Measurements from ENCODE around the gene CD180.

CD180 gene

GRCh38 chr5:67201897-67202549 lies 5.4 kb upstream of the CD180 start:
- H3K27me3 ChIP-seq (ENCODE audit: control insufficient read depth in 1 of 2, insufficient read depth in 2 of 2, low read length in 2 of 2) = no peaks in the 10 kb centered on the region
- no peaks in the 10 kb centered on the region for H3K9me3 ChIP-seq (ENCODE audit: control insufficient read depth in 1 of 2, low read length in 2 of 2)
- H3K36me3 ChIP-seq (ENCODE audit: control insufficient read depth in 1 of 2, insufficient read depth in 2 of 2, low read length in 2 of 2) = no peaks in the 10 kb centered on the region
- no peak overlapping the region for H3K4me3 ChIP-seq (ENCODE audit: low read depth in 1 of 2, low read length in 2 of 2)
- peaks cover 13 to 19% of the 10 kb centered on the region in 2 donors for H3K4me1 ChIP-seq (ENCODE audit: control insufficient read depth in 1 of 2, insufficient read depth in 2 of 2, low read length in 2 of 2)
- no peak overlapping the region for H3K9ac ChIP-seq (ENCODE audit: low read depth in 1 of 2, low read length in 2 of 2)
- no peak overlapping the region for H3K27ac ChIP-seq (ENCODE audit: low read depth, low read length)

GRCh38 chr5:67200809-67201562 lies 4.4 kb upstream of the CD180 start:
- no peak overlapping the region for H3K4me3 ChIP-seq (ENCODE audit: low read depth in 1 of 2, low read length in 2 of 2)
- H3K27ac ChIP-seq (ENCODE audit: low read depth, low read length) = no peak overlapping the region
- H3K4me1 ChIP-seq (ENCODE audit: control insufficient read depth in 1 of 2, insufficient read depth in 2 of 2, low read length in 2 of 2) = peaks cover 14 to 18% of the 10 kb centered on the region in 2 donors
- no peaks in the 10 kb centered on the region for H3K9me3 ChIP-seq (ENCODE audit: control insufficient read depth in 1 of 2, low read length in 2 of 2)
- H3K9ac ChIP-seq (ENCODE audit: low read depth in 1 of 2, low read length in 2 of 2) = no peak overlapping the region
- H3K27me3 ChIP-seq (ENCODE audit: control insufficient read depth in 1 of 2, insufficient read depth in 2 of 2, low read length in 2 of 2) = no peaks in the 10 kb centered on the region
- no peaks in the 10 kb centered on the region for H3K36me3 ChIP-seq (ENCODE audit: control insufficient read depth in 1 of 2, insufficient read depth in 2 of 2, low read length in 2 of 2)

- H3K4me1 ChIP-seq (ENCODE audit: control insufficient read depth in 1 of 2, insufficient read depth in 2 of 2, low read length in 2 of 2) = peaks cover 10 to 13% of the 10 kb centered on the region in 2 donors
- H3K36me3 ChIP-seq (ENCODE audit: control insufficient read depth in 1 of 2, insufficient read depth in 2 of 2, low read length in 2 of 2) = no peaks in the 10 kb centered on the region
- H3K4me3 ChIP-seq (ENCODE audit: low read depth in 1 of 2, low read length in 2 of 2) = no peak overlapping the region
- no peaks in the 10 kb centered on the region for H3K9me3 ChIP-seq (ENCODE audit: control insufficient read depth in 1 of 2, low read length in 2 of 2)
- no peaks in the 10 kb centered on the region for H3K27me3 ChIP-seq (ENCODE audit: control insufficient read depth in 1 of 2, insufficient read depth in 2 of 2, low read length in 2 of 2)
- H3K9ac ChIP-seq (ENCODE audit: low read depth in 1 of 2, low read length in 2 of 2) = no peak overlapping the region
- H3K27ac ChIP-seq (ENCODE audit: low read depth, low read length) = no peak overlapping the region
Measured at GRCh38 chr5:67199859-67200258, 3.3 kb upstream of the CD180 start.

- Histone ChIP-seq H3K9ac (ENCODE audit: low read depth in 1 of 2, low read length in 2 of 2) (no peak overlapping the region), H3K27ac (ENCODE audit: low read depth, low read length) (no peak overlapping the region), H3K4me1 (ENCODE audit: control insufficient read depth in 1 of 2, insufficient read depth in 2 of 2, low read length in 2 of 2) (peaks cover 9 to 11% of the 10 kb centered on the region in 2 donors), H3K4me3 (ENCODE audit: low read depth in 1 of 2, low read length in 2 of 2) (no peak overlapping the region), H3K36me3 (ENCODE audit: control insufficient read depth in 1 of 2, insufficient read depth in 2 of 2, low read length in 2 of 2) (no peaks in the 10 kb centered on the region), H3K27me3 (ENCODE audit: control insufficient read depth in 1 of 2, insufficient read depth in 2 of 2, low read length in 2 of 2) (no peaks in the 10 kb centered on the region), H3K9me3 (ENCODE audit: control insufficient read depth in 1 of 2, low read length in 2 of 2) (no peaks in the 10 kb centered on the region)
Measured at GRCh38 chr5:67198917-67199316, 2.3 kb upstream of the CD180 start.

- no peak overlapping the region for H3K9ac ChIP-seq (ENCODE audit: low read depth in 1 of 2, low read length in 2 of 2)
- no peaks in the 10 kb centered on the region for H3K36me3 ChIP-seq (ENCODE audit: control insufficient read depth in 1 of 2, insufficient read depth in 2 of 2, low read length in 2 of 2)
- no peaks in the 10 kb centered on the region for H3K9me3 ChIP-seq (ENCODE audit: control insufficient read depth in 1 of 2, low read length in 2 of 2)
- no peak overlapping the region for H3K4me3 ChIP-seq (ENCODE audit: low read depth in 1 of 2, low read length in 2 of 2)
- no peaks in the 10 kb centered on the region for H3K27me3 ChIP-seq (ENCODE audit: control insufficient read depth in 1 of 2, insufficient read depth in 2 of 2, low read length in 2 of 2)
- peaks cover 15 to 22% of the 10 kb centered on the region in 2 donors for H3K4me1 ChIP-seq (ENCODE audit: control insufficient read depth in 1 of 2, insufficient read depth in 2 of 2, low read length in 2 of 2)
- no peak overlapping the region for H3K27ac ChIP-seq (ENCODE audit: low read depth, low read length)
Measured at GRCh38 chr5:67197536-67197935, 937 bp upstream of the CD180 start.

GRCh38 chr5:67195406-67196275 lies 958 bp downstream of the CD180 start:
- no peaks in the 10 kb centered on the region for H3K27me3 ChIP-seq (ENCODE audit: control insufficient read depth in 1 of 2, insufficient read depth in 2 of 2, low read length in 2 of 2)
- H3K4me3 ChIP-seq (ENCODE audit: low read depth in 1 of 2, low read length in 2 of 2) = no peak overlapping the region
- H3K36me3 ChIP-seq (ENCODE audit: control insufficient read depth in 1 of 2, insufficient read depth in 2 of 2, low read length in 2 of 2) = no peaks in the 10 kb centered on the region
- no peak overlapping the region for H3K9ac ChIP-seq (ENCODE audit: low read depth in 1 of 2, low read length in 2 of 2)
- peaks cover 15 to 25% of the 10 kb centered on the region in 2 donors for H3K4me1 ChIP-seq (ENCODE audit: control insufficient read depth in 1 of 2, insufficient read depth in 2 of 2, low read length in 2 of 2)
- no peaks in the 10 kb centered on the region for H3K9me3 ChIP-seq (ENCODE audit: control insufficient read depth in 1 of 2, low read length in 2 of 2)
- no peak overlapping the region for H3K27ac ChIP-seq (ENCODE audit: low read depth, low read length)

- H3K4me1 ChIP-seq (ENCODE audit: control insufficient read depth in 1 of 2, insufficient read depth in 2 of 2, low read length in 2 of 2) = peaks cover 12 to 25% of the 10 kb centered on the region in 2 donors
- no peak overlapping the region for H3K4me3 ChIP-seq (ENCODE audit: low read depth in 1 of 2, low read length in 2 of 2)
- H3K9ac ChIP-seq (ENCODE audit: low read depth in 1 of 2, low read length in 2 of 2) = no peak overlapping the region
- H3K9me3 ChIP-seq (ENCODE audit: control insufficient read depth in 1 of 2, low read length in 2 of 2) = no peaks in the 10 kb centered on the region
- no peaks in the 10 kb centered on the region for H3K36me3 ChIP-seq (ENCODE audit: control insufficient read depth in 1 of 2, insufficient read depth in 2 of 2, low read length in 2 of 2)
- H3K27me3 ChIP-seq (ENCODE audit: control insufficient read depth in 1 of 2, insufficient read depth in 2 of 2, low read length in 2 of 2) = no peaks in the 10 kb centered on the region
- no peak overlapping the region for H3K27ac ChIP-seq (ENCODE audit: low read depth, low read length)
Measured at GRCh38 chr5:67194166-67194565, 2.4 kb downstream of the CD180 start.

- H3K4me3 ChIP-seq (ENCODE audit: low read depth in 1 of 2, low read length in 2 of 2) = no peak overlapping the region
- no peak overlapping the region for H3K27ac ChIP-seq (ENCODE audit: low read depth, low read length)
- peaks cover 12 to 25% of the 10 kb centered on the region in 2 donors for H3K4me1 ChIP-seq (ENCODE audit: control insufficient read depth in 1 of 2, insufficient read depth in 2 of 2, low read length in 2 of 2)
- no peaks in the 10 kb centered on the region for H3K9me3 ChIP-seq (ENCODE audit: control insufficient read depth in 1 of 2, low read length in 2 of 2)
- no peaks in the 10 kb centered on the region for H3K36me3 ChIP-seq (ENCODE audit: control insufficient read depth in 1 of 2, insufficient read depth in 2 of 2, low read length in 2 of 2)
- no peaks in the 10 kb centered on the region for H3K27me3 ChIP-seq (ENCODE audit: control insufficient read depth in 1 of 2, insufficient read depth in 2 of 2, low read length in 2 of 2)
- no peak overlapping the region for H3K9ac ChIP-seq (ENCODE audit: low read depth in 1 of 2, low read length in 2 of 2)
Measured at GRCh38 chr5:67193439-67193807, 3.2 kb downstream of the CD180 start.

GRCh38 chr5:67192719-67193438 lies 3.7 kb downstream of the CD180 start:
- Histone ChIP-seq H3K9me3 (ENCODE audit: control insufficient read depth in 1 of 2, low read length in 2 of 2) (no peaks in the 10 kb centered on the region), H3K4me3 (ENCODE audit: low read depth in 1 of 2, low read length in 2 of 2) (peak overlapping the region in 1 of 2 donors; percentile 11), H3K27ac (ENCODE audit: low read depth, low read length) (no peak overlapping the region), H3K27me3 (ENCODE audit: control insufficient read depth in 1 of 2, insufficient read depth in 2 of 2, low read length in 2 of 2) (no peaks in the 10 kb centered on the region), H3K9ac (ENCODE audit: low read depth in 1 of 2, low read length in 2 of 2) (no peak overlapping the region), H3K4me1 (ENCODE audit: control insufficient read depth in 1 of 2, insufficient read depth in 2 of 2, low read length in 2 of 2) (peaks cover 12 to 25% of the 10 kb centered on the region in 2 donors), H3K36me3 (ENCODE audit: control insufficient read depth in 1 of 2, insufficient read depth in 2 of 2, low read length in 2 of 2) (no peaks in the 10 kb centered on the region)
